Lung (tissue), 12 donors: Measurements from ENCODE around the gene TSEN34. TPM values are rescaled to one million over a fixed set of nuclear protein-coding genes. Genes with fewer than 3 reads are reported as not detected.
"Not testable (repeated sequence)": the region's sequence is repeated elsewhere in the genome, so short reads cannot be mapped to it uniquely, and the experiment has no call there.

Source experiments
- ATAC-seq: fragments of 200-7000 bp; cut with Tn5 transposase; one replicate; pipeline ENCODE4 v1.9.1; 2020; ENCODE audit warnings: moderate number of reproducible peaks; ENCODE audit not compliant: insufficient read depth, low FRiP score
- DNase-seq, 3 donors: peaks; one replicate each; pipeline ENCODE4 v3.0.0-alpha.2; 2013 to 2017
- H3K27ac ChIP-seq, 2 donors: one replicate each; pipeline ENCODE4 v1.5.1; 2013; ENCODE audit warnings: mild to moderate bottlenecking in 2 of 2, moderate library complexity in 2 of 2, control low read depth in 1 of 2, inconsistent platforms in 1 of 2, low read depth in 1 of 2, low read length in 1 of 2
- H3K27me3 ChIP-seq, 3 donors: one replicate each; pipeline ENCODE4 v1.5.1; 2013; ENCODE audit warnings: low read length in 2 of 3; ENCODE audit not compliant: control insufficient read depth in 3 of 3, insufficient read depth in 3 of 3
- H3K36me3 ChIP-seq, 4 donors: one replicate each; pipeline ENCODE4 v1.5.1; 2013; ENCODE audit warnings: low read length in 4 of 4, mild to moderate bottlenecking in 1 of 4, moderate library complexity in 1 of 4; ENCODE audit not compliant: control insufficient read depth in 4 of 4, insufficient read depth in 4 of 4
- H3K4me1 ChIP-seq, 5 donors: one replicate each; pipeline ENCODE4 v1.5.1; 2013; ENCODE audit warnings: low read length in 5 of 5, mild to moderate bottlenecking in 2 of 5, moderate library complexity in 1 of 5; ENCODE audit not compliant: control insufficient read depth in 5 of 5, insufficient read depth in 5 of 5
- H3K4me3 ChIP-seq: one replicate; pipeline ENCODE4 v1.5.1; 2013; ENCODE audit warnings: mild to moderate bottlenecking, control low read depth, moderate library complexity
- H3K9ac ChIP-seq, 2 donors: one replicate each; pipeline ENCODE4 v1.5.1; 2013; ENCODE audit warnings: low read length in 2 of 2, control low read depth in 1 of 2; ENCODE audit not compliant: insufficient read depth in 1 of 2
- H3K9me3 ChIP-seq, 4 donors: one replicate each; pipeline ENCODE4 v1.5.1; 2013; ENCODE audit warnings: low read length in 3 of 4, mild to moderate bottlenecking in 1 of 4, moderate library complexity in 1 of 4; ENCODE audit not compliant: control insufficient read depth in 4 of 4, insufficient read depth in 3 of 4
- CTCF ChIP-seq: IDR thresholded peaks from 2 replicates; pipeline ENCODE4 v1.5.1; 2012; ENCODE audit warnings: mild to moderate bottlenecking; ENCODE audit errors: control extremely low read depth, extremely low read depth
- WGBS, 2 donors: extraction: QIAGEN DNeasy Blood & Tissue Kit; methylation state at CpG; one replicate each; pipeline ENCODE4 v1.1.7; 2013; 5-methylcytosine and 5-hydroxymethylcytosine counted together
- polyA plus RNA-seq, 2 donors: library from polyadenylated mRNA; stranded (reverse); fragments of 200-250 nt; gene quantifications; one replicate each; pipeline ENCODE4 v1.2.1, GENCODE V29; 2013
- total RNA-seq, 2 donors: library from RNA; depleted of rRNA in 1 of 2; stranded (reverse); fragments of >200 nt in 1 of 2; gene quantifications; one replicate each; pipeline ENCODE4 v1.2.1, GENCODE V29; 2014 to 2021
- donor health status: control.
- donor health status: control.
- donor health status: Bipolar disorder and iron deficiency.
- donor health status: healthy.
- donor health status: DM: yes; HTN: yes; CAD: no.

The TSEN34 gene
- total and polyA plus RNA-seq, 4 donors = 38.0 to 102 (median 55.2) TPM

- H3K4me3 ChIP-seq = no peak overlapping the region
- H3K9ac ChIP-seq = no peak overlapping the region
- H3K36me3 ChIP-seq = no peaks in the 10 kb centered on the region
- no peaks in the 10 kb centered on the region for H3K9me3 ChIP-seq
- 86 to 89% methylated on average over 21 of the region's 21 CpGs for WGBS, 2 donors
- H3K4me1 ChIP-seq = peaks cover 0 to 4% (median 0%) of the 10 kb centered on the region in 5 donors
- ATAC-seq (no peak), DNase-seq (no peak)
- H3K27ac ChIP-seq = no peak overlapping the region
- H3K27me3 ChIP-seq = peaks cover 0 to under 1% (median 0%) of the 10 kb centered on the region in 3 donors
- TF ChIP-seq CTCF = no peak
Observed at GRCh38 chr19:54169149-54169740, 21.9 kb upstream of the TSEN34 start.

GRCh38 chr19:54171736-54172431 lies 19.2 kb upstream of the TSEN34 start:
- not testable (repeated sequence) for H3K9me3 ChIP-seq, DNase-seq, ATAC-seq, H3K4me3 ChIP-seq, H3K27ac ChIP-seq, H3K27me3 ChIP-seq, H3K36me3 ChIP-seq, H3K4me1 ChIP-seq, H3K9ac ChIP-seq
- WGBS, 2 donors = 80 to 89% methylated on average over 15 to 20 of the region's 23 CpGs

- H3K27ac ChIP-seq = peak within 1 kb of the TSS; percentile 24 to 83
- no peaks in the 10 kb centered on the region for H3K9me3 ChIP-seq
- ATAC-seq = peak; percentile 87
- TF ChIP-seq CTCF = no peak
- H3K4me1 ChIP-seq = no peaks in the 10 kb centered on the region
- peaks cover 0 to 4% (median 0%) of the 10 kb centered on the region in 4 donors for H3K36me3 ChIP-seq
- H3K9ac ChIP-seq = peak within 1 kb of the TSS in 1 of 2 donors; percentile 9
- H3K4me3 ChIP-seq = peak within 1 kb of the TSS; percentile 50
- H3K27me3 ChIP-seq = no peaks in the 10 kb centered on the region
- peak; percentile 41 to 66 (median 64) for DNase-seq
- 16 to 20% methylated on average over 13 of the region's 13 CpGs for WGBS, 2 donors
Observed at GRCh38 chr19:54172471-54173358, 18.4 kb upstream of the TSEN34 start, which contains the start of gene TMC4. TSS of gene TMC4 (minus strand) at chr19:54173160. CDS start at chr19:54173117, 43 bp downstream.

- no peak overlapping the region for H3K4me3 ChIP-seq
- ATAC-seq (no peak), DNase-seq (no peak)
- H3K27me3 ChIP-seq = no peaks in the 10 kb centered on the region
- no peak for TF ChIP-seq CTCF
- H3K27ac ChIP-seq = no peak overlapping the region
- H3K9ac ChIP-seq = no peak overlapping the region
- H3K4me1 ChIP-seq = no peaks in the 10 kb centered on the region
- no peaks in the 10 kb centered on the region for H3K9me3 ChIP-seq
- H3K36me3 ChIP-seq = peaks cover 0 to 9% (median 0%) of the 10 kb centered on the region in 4 donors
- WGBS, 2 donors = 37 to 43% methylated on average over 15 of the region's 15 CpGs
Observed at GRCh38 chr19:54173359-54173699, 17.8 kb upstream of the TSEN34 start.
